Limb (tissue), 2 donors: ENCODE results near the gene GAB2.

ENCODE experiments used
- DNase-seq, 2 donors: peaks; one replicate each; pipeline ENCODE4 v3.0.0-alpha.2; 2016; ENCODE audit errors: extremely low spot score in 2 of 2

Gene GAB2

GRCh38 chr11:78400116-78400515, 17.5 kb downstream of the GAB2 start:
- DNase-seq: no peak

- no peak for DNase-seq
Measured at GRCh38 chr11:78399136-78399535, 18.5 kb downstream of the GAB2 start.

- no peak for DNase-seq
Measured at GRCh38 chr11:78398715-78399114, 18.9 kb downstream of the GAB2 start.

GRCh38 chr11:78397398-78397797, 20.2 kb downstream of the GAB2 start:
- DNase-seq: no peak

GRCh38 chr11:78395597-78395996, 22.0 kb downstream of the GAB2 start:
- no peak for DNase-seq

GRCh38 chr11:78392854-78393253, 24.8 kb downstream of the GAB2 start:
- no peak for DNase-seq

- DNase-seq: no peak
Measured at GRCh38 chr11:78391424-78391823, 26.2 kb downstream of the GAB2 start.

GRCh38 chr11:78390809-78391208, 26.8 kb downstream of the GAB2 start:
- no peak for DNase-seq

GRCh38 chr11:78386215-78386941, 31.2 kb downstream of the GAB2 start:
- DNase-seq: no peak

GRCh38 chr11:78385205-78385604, 32.4 kb downstream of the GAB2 start:
- no peak for DNase-seq

- no peak for DNase-seq
Measured at GRCh38 chr11:78384231-78384630, 33.4 kb downstream of the GAB2 start.

GRCh38 chr11:78381865-78382264, 35.8 kb downstream of the GAB2 start:
- DNase-seq: no peak

- DNase-seq: no peak
Measured at GRCh38 chr11:78380615-78381051, 37.0 kb downstream of the GAB2 start.

- no peak for DNase-seq
Measured at GRCh38 chr11:78379039-78379670, 38.5 kb downstream of the GAB2 start.

- DNase-seq: no peak
Measured at GRCh38 chr11:78377625-78378418, 39.8 kb downstream of the GAB2 start.

- DNase-seq: no peak
Measured at GRCh38 chr11:78376858-78377257, 40.8 kb downstream of the GAB2 start.

- no peak for DNase-seq
Measured at GRCh38 chr11:78374917-78375316, 42.7 kb downstream of the GAB2 start.

- no peak for DNase-seq
Measured at GRCh38 chr11:78373689-78374088, 43.9 kb downstream of the GAB2 start.

- DNase-seq: no peak
Measured at GRCh38 chr11:78372114-78372768, 45.4 kb downstream of the GAB2 start.

GRCh38 chr11:78371221-78371891, 46.3 kb downstream of the GAB2 start:
- no peak for DNase-seq
